GM23248 (cell line): ENCODE data around the gene ORMDL3.

ENCODE experiments used
- EZH2 ChIP-seq: fragments of 200-600 bp; sonication (generic); IDR thresholded peaks from 2 replicates; pipeline ENCODE4 v1.6.1; 2018; ENCODE audit warnings: antibody characterized with exemption, mild to moderate bottlenecking; ENCODE audit not compliant: insufficient read depth, poor library complexity, severe bottlenecking
- EZH2phosphoT487 ChIP-seq: fragments of 200-600 bp; sonication (generic); IDR thresholded peaks from 2 replicates; pipeline ENCODE4 v1.6.1; 2018; ENCODE audit warnings: antibody characterized with exemption, moderate library complexity, mild to moderate bottlenecking, low read depth; ENCODE audit not compliant: insufficient read depth

GRCh38 chr17:39953471-39953888, 26.1 kb upstream of the ORMDL3 start:
- TF ChIP-seq EZH2phosphoT487 (no peak), EZH2 (no peak)
